Naive B cell (primary cell): ENCODE results near the gene GSTA3. TPM values are rescaled to one million over a fixed set of nuclear protein-coding genes. Genes with fewer than 3 reads are reported as not detected.
A peak's percentile ranks its signal among the peaks of the same experiment; 100 is the strongest.
"Not testable (repeated sequence)": the region's sequence is repeated elsewhere in the genome, so short reads cannot be mapped to it uniquely, and the experiment has no call there.

Experiments
- ATAC-seq, 2 donors: fragments of 150-1000 bp; cut with Tn5 transposase; 2 replicates each; pipeline ENCODE4 v1.10.0; 2021; ENCODE audit warnings: low read depth in 2 of 2, mild to moderate bottlenecking in 2 of 2, moderate library complexity in 2 of 2
- DNase-seq: peaks from one replicate; pipeline ENCODE4 v3.0.0; 2022
- H3K27ac Mint-ChIP-seq, 6 donors: one replicate each; pipeline ENCODE4 v1.8.0; 2020 to 2022; ENCODE audit warnings: mild to moderate bottlenecking in 6 of 6, mixed read lengths in 6 of 6, moderate library complexity in 5 of 6, inconsistent platforms in 2 of 6
- H3K27me3 Mint-ChIP-seq, 3 donors: one replicate each; pipeline ENCODE4 v1.8.0; 2021 to 2022; ENCODE audit warnings: mixed read lengths in 3 of 3, mild to moderate bottlenecking in 1 of 3
- H3K36me3 Mint-ChIP-seq, 2 donors: one replicate each; pipeline ENCODE4 v1.8.0; 2020 to 2022; ENCODE audit warnings: mixed read lengths in 2 of 2, inconsistent platforms in 1 of 2, mild to moderate bottlenecking in 1 of 2
- H3K4me1 Mint-ChIP-seq, 3 donors: one replicate each; pipeline ENCODE4 v1.8.0; 2020 to 2022; ENCODE audit warnings: mixed read lengths in 3 of 3, inconsistent platforms in 1 of 3, mild to moderate bottlenecking in 1 of 3, moderate library complexity in 1 of 3
- H3K4me3 Mint-ChIP-seq, 8 donors: one replicate each; pipeline ENCODE4 v1.8.0; 2020 to 2022; ENCODE audit warnings: mild to moderate bottlenecking in 8 of 8, mixed read lengths in 8 of 8, moderate library complexity in 8 of 8, inconsistent platforms in 2 of 8
- H3K9me3 Mint-ChIP-seq, 7 donors: one replicate each; pipeline ENCODE4 v1.8.0; 2020 to 2022; ENCODE audit warnings: mixed read lengths in 7 of 7, mild to moderate bottlenecking in 5 of 7, inconsistent platforms in 2 of 7, moderate library complexity in 1 of 7
- polyA plus RNA-seq, 6 donors: library from polyadenylated mRNA; unstranded; fragments of 300-500 nt; fragmentation: Illumina TruSeq; gene quantifications; one replicate each; pipeline ENCODE4 v1.2.3, GENCODE V29; 2021; ENCODE audit warnings: low read depth in 6 of 6

Gene GSTA3
- polyA plus RNA-seq, 6 donors from 2014 or later = not detected

DNA sequence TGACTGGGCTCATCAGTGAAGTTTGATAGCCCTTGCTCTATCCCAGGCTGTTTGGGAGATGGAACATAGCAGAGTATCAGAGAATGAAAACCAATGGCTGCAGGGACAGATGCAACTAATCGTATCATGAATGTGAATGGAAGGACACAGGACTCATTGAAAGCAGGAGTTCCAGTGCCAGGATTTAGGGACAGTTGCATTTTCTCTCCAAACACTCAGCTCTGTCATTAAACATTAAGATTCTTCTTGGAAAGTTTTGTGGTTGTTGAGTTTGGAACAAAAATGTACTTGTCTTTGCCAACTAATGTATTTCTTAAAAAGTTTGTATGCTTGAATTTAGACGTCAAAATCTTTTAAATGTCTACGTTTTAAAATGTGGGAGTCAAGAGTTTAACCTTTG, 37.9 kb downstream of the GSTA3 start:
- ATAC-seq (no peak), DNase-seq (no peak)
- Mint-ChIP-seq H3K4me3 (no peak overlapping the region), H3K36me3 (no peaks in the 10 kb centered on the region), H3K9me3 (no peaks in the 10 kb centered on the region), H3K4me1 (no peaks in the 10 kb centered on the region), H3K27me3 (peaks cover 12 to 31% (median 29%) of the 10 kb centered on the region in 3 donors), H3K27ac (no peak overlapping the region)

GRCh38 chr6:52870335-52871091, 39.0 kb downstream of the GSTA3 start:
- H3K4me1 Mint-ChIP-seq, H3K4me3 Mint-ChIP-seq, H3K36me3 Mint-ChIP-seq, DNase-seq, H3K9me3 Mint-ChIP-seq, H3K27ac Mint-ChIP-seq, ATAC-seq: not testable (repeated sequence)
- H3K27me3 Mint-ChIP-seq = peaks cover 12 to 31% (median 29%) of the 10 kb centered on the region in 3 donors

GRCh38 chr6:52868899-52869298, 40.6 kb downstream of the GSTA3 start:
- not testable (repeated sequence) for ATAC-seq, H3K4me3 Mint-ChIP-seq, DNase-seq, H3K9me3 Mint-ChIP-seq, H3K36me3 Mint-ChIP-seq, H3K4me1 Mint-ChIP-seq, H3K27ac Mint-ChIP-seq
- H3K27me3 Mint-ChIP-seq = peaks cover 7 to 31% (median 20%) of the 10 kb centered on the region in 3 donors

- Mint-ChIP-seq H3K4me1 (no peaks in the 10 kb centered on the region), H3K4me3 (no peak overlapping the region), H3K9me3 (peaks cover 0 to 3% (median 0%) of the 10 kb centered on the region in 7 donors), H3K27ac (no peak overlapping the region), H3K27me3 (peaks cover 7 to 27% (median 14%) of the 10 kb centered on the region in 3 donors), H3K36me3 (no peaks in the 10 kb centered on the region)
- ATAC-seq (no peak), DNase-seq (no peak)
These were observed 41.3 kb downstream of the GSTA3 start for GRCh38 chr6:52868240-52868639.

- peak overlapping the region in 1 of 8 donors; percentile 9 for H3K4me3 Mint-ChIP-seq
- H3K36me3 Mint-ChIP-seq, H3K4me1 Mint-ChIP-seq, DNase-seq, ATAC-seq, H3K9me3 Mint-ChIP-seq, H3K27ac Mint-ChIP-seq: not testable (repeated sequence)
- peaks cover 24 to 50% (median 41%) of the 10 kb centered on the region in 3 donors for H3K27me3 Mint-ChIP-seq
These were observed 48.3 kb downstream of the GSTA3 start for GRCh38 chr6:52861151-52861550.

GRCh38 chr6:52858416-52858815, 51.1 kb downstream of the GSTA3 start:
- no peak for DNase-seq
- no peak overlapping the region for H3K4me3 Mint-ChIP-seq
- no peaks in the 10 kb centered on the region for H3K4me1 Mint-ChIP-seq
- H3K9me3 Mint-ChIP-seq = peaks cover 0 to 1% (median 0%) of the 10 kb centered on the region in 7 donors
- peaks cover 0 to 4% of the 10 kb centered on the region in 2 donors for H3K36me3 Mint-ChIP-seq
- ATAC-seq = no peak
- no peak overlapping the region for H3K27ac Mint-ChIP-seq
- H3K27me3 Mint-ChIP-seq = peaks cover 40 to 69% (median 64%) of the 10 kb centered on the region in 3 donors

- not testable (repeated sequence) for ATAC-seq, H3K9me3 Mint-ChIP-seq, H3K36me3 Mint-ChIP-seq, H3K4me1 Mint-ChIP-seq, H3K27ac Mint-ChIP-seq, H3K4me3 Mint-ChIP-seq, DNase-seq
- H3K27me3 Mint-ChIP-seq = peaks cover 45 to 81% (median 72%) of the 10 kb centered on the region in 3 donors
These were observed 53.4 kb downstream of the GSTA3 start for GRCh38 chr6:52856137-52856536.

GRCh38 chr6:52849137-52849536, 60.4 kb downstream of the GSTA3 start:
- Mint-ChIP-seq H3K27ac (no peak overlapping the region), H3K27me3 (peaks cover 18 to 63% (median 62%) of the 10 kb centered on the region in 3 donors), H3K36me3 (peaks cover 0 to 7% of the 10 kb centered on the region in 2 donors), H3K9me3 (peaks cover 1 to 14% (median 6%) of the 10 kb centered on the region in 7 donors), H3K4me1 (no peaks in the 10 kb centered on the region), H3K4me3 (no peak overlapping the region)
- ATAC-seq (no peak), DNase-seq (no peak)

Other genes starting within 250 kb of the GSTA3 start
- gene TMEM14A, start 238.6 kb downstream of the GSTA3 start, polyA plus RNA-seq = 10 to 100 TPM in 5 of 6 donors, 1 to 10 TPM in 1; 9.7 to 22.3 (median 15.5) TPM
- not detected for gene GSTA2, start 146.2 kb downstream of the GSTA3 start, polyA plus RNA-seq
- gene GSTA1, start 105.9 kb downstream of the GSTA3 start, polyA plus RNA-seq = not detected
- not detected for gene GSTA5, start 68.9 kb downstream of the GSTA3 start, polyA plus RNA-seq
- 10 to 100 TPM in 2 of 6 donors, 1 to 10 TPM in 4; 6.7 to 16.1 (median 8.3) TPM for gene GSTA4, start 85.6 kb upstream of the GSTA3 start, polyA plus RNA-seq
- gene CILK1, start 152.1 kb upstream of the GSTA3 start, polyA plus RNA-seq = 1 to 10 TPM; 2.1 to 6.0 (median 4.8) TPM
- 10 to 100 TPM; 46.2 to 72.0 (median 51.8) TPM for gene FBXO9, start 155.7 kb upstream of the GSTA3 start, polyA plus RNA-seq
- gene GCM1, start 239.1 kb upstream of the GSTA3 start, polyA plus RNA-seq = under 1 TPM in 5 of 6 donors, not detected in 1; 0.09 to 0.54 (median 0.31) TPM